RWPE1 (cell line): ENCODE data around the gene ZNF180.

Source experiments
- CTCF ChIA-PET: fragments of 350-600 bp; sonication (Branson Sonifier 250); formaldehyde crosslinking; extraction: SDS; loops from one replicate; lab custom pipeline; 2021; lab: Yijun Ruan, JAX
- POLR2A ChIA-PET: fragments of 400-600 bp; formaldehyde crosslinking; extraction: SDS; loops from one replicate; lab custom pipeline; 2020; ENCODE audit warnings: antibody characterized with exemption; ENCODE audit not compliant: low non-redundant PET; lab: Yijun Ruan, JAX
- DNase-seq: peaks from one replicate; pipeline ENCODE4 v3.0.0; 2012; ENCODE audit warnings: low spot score
- H3K27ac ChIP-seq: fragments of 450-650 bp; 2 replicates; pipeline ENCODE4 v1.5.1; 2017
- TF ChIP-seq, protein P1 (sequence below): fragments of 450-650 bp; conservative IDR thresholded peaks from 2 replicates; pipeline ENCODE4 v1.5.1; 2017; ENCODE audit warnings: low read depth, mild to moderate bottlenecking

ZNF180 gene

DNA sequence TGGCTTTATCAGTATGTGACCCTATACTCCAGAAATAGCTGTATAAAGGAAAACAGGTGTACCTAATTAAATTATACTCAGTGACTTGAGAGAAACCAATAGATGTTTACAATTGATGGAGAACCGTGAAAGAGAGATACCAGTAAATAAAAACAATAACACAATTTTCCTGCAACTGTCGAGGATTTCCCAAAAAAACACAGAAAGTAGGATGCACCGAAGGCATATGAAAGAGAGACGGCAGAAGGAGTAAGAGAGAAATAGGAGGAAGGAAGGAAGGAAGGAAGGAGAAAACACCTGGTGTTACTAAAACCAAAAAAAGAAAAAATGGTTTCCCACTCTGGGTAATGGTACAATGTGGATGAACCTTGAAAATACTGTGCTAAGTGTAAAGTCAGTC, 45.2 kb downstream of the ZNF180 start:
- ChIA-PET POLR2A (no interaction called here), CTCF (no interaction called here)
- TF ChIP-seq, protein P1, sequence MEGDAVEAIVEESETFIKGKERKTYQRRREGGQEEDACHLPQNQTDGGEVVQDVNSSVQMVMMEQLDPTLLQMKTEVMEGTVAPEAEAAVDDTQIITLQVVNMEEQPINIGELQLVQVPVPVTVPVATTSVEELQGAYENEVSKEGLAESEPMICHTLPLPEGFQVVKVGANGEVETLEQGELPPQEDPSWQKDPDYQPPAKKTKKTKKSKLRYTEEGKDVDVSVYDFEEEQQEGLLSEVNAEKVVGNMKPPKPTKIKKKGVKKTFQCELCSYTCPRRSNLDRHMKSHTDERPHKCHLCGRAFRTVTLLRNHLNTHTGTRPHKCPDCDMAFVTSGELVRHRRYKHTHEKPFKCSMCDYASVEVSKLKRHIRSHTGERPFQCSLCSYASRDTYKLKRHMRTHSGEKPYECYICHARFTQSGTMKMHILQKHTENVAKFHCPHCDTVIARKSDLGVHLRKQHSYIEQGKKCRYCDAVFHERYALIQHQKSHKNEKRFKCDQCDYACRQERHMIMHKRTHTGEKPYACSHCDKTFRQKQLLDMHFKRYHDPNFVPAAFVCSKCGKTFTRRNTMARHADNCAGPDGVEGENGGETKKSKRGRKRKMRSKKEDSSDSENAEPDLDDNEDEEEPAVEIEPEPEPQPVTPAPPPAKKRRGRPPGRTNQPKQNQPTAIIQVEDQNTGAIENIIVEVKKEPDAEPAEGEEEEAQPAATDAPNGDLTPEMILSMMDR, result no peak
- no peak for DNase-seq
- no peak overlapping the region for H3K27ac ChIP-seq

DNA sequence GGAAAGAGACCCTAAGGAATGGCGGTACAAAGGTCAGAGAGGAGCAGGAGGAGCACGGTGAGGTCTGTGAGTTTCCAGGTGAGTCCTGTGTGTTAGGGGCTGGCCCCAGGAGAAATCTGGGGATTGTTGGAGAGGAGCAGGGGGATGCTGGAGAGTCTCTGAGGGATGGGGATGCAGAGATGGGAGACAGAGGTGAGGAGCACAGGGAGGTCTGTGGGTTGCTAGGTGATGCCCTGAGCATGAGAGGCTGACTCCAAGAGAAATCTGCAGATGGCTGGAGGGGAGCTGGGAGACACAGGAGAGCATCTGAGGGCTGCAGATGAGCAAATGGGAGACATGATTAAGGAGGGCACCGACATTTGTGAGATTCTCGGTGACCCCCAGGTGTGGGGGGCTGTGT, 48.0 kb downstream of the ZNF180 start:
- TF ChIP-seq, protein P1, result no peak
- no peak for DNase-seq
- no peak overlapping the region for H3K27ac ChIP-seq
- POLR2A ChIA-PET, result interaction anchor here (0.6 kb wide), 1 partner anchor 527 kb away, joined by 3 read pairs; no protein-coding TSS in a partner anchor
- CTCF ChIA-PET, result no interaction called here

DNA sequence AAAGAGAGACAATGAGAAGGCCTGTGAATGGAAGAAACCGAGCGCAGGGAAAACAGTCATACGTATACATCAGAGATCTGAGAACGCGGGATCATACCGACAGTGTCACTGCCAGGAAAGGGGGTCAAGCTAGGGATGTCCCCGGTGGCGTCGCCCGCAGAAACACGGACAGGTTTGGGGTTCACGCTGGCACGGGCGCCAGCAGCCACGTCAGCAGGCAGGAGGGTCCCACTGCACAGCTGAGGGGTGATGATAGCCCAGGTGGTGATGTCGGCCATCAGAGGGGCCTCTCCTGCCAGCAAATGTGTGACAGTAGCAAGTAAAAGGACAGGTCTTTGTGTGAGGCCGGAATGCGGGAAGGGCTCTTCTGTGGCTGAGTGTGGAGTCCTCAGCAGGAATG, 48.6 kb downstream of the ZNF180 start:
- POLR2A ChIA-PET, result no interaction called here
- no peak for DNase-seq
- CTCF ChIA-PET, result no interaction called here
- H3K27ac ChIP-seq, result no peak overlapping the region
- TF ChIP-seq, protein P1, result no peak

DNA sequence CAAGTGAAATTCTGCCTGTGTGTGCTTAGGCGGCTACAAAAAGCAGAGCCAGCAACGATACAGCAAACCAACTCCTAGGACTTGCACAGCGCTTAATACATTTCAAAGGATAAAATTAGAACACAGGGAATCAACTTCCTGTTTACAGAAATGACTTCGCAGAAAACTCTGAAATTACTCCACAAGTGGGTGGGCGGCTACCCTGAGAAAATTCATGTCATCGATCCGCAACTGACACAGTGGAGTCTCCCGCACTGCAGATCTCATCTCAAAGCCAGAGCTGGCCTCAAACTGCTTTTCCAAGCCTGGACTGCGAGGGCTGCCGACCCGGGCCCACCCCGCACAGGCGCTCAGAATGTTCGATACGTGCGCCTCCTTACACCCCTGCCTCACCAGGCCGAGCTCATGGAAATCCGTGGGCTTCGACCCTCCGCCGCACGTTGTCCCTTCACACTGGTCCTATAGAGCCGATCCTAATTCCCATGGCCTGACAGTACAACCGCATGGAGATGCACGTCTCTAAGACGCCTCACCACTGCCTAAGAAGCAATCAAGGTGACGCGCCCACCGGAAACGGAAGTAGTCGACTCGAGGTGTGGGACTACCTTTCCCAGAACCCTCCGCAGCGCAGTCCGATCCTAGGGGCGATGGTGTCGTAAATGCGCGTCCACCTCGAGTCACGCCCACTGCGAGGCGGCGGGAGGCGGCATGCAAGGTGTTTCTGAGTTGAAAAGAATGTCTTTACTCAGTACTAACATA, 52.2 kb downstream of the ZNF180 start, which contains the start of gene ZNF229:
TSS of gene ZNF229 (minus strand) at position 557 of the 759 bp plus-strand sequence. CDS start 5,625 bp downstream, outside the sequence.
- CTCF ChIA-PET, result no interaction called here
- POLR2A ChIA-PET, result no interaction called here

GRCh38 chr19:44438441-44438840, 61.9 kb downstream of the ZNF180 start:
- TF ChIP-seq, protein P1, result no peak
- ChIA-PET POLR2A (no interaction called here), CTCF (no interaction called here)
- no peak overlapping the region for H3K27ac ChIP-seq
- DNase-seq, result no peak

More for the DNA sequence above, 52.2 kb downstream of the ZNF180 start, which contains the start of gene ZNF229:
- peak; percentile 87 for DNase-seq
- TF ChIP-seq, protein P1, result no peak
- peak within 1 kb of the TSS; percentile 48 for H3K27ac ChIP-seq

DNA sequence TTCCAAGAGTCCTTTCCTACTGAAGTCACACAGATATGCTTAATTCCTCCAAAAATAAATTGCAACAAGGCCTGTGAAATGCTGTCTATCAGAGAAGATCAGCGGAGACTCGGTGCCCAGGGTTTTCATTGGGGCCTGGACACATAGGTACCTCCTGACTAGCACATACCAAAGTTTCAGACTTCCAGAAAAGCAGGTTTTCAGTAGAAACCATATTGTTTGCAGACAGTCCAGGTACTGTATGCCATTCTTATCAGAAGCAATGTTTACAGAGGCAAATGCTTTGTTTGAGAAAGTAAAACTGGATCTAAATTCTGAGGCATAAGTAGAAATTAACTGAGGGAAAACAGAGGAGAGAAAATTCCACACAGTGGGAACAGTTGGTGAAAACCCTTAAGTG, 64.9 kb downstream of the ZNF180 start:
- ChIA-PET POLR2A (no interaction called here), CTCF (no interaction called here)
- DNase-seq, result no peak
- TF ChIP-seq, protein P1, result no peak
- no peak overlapping the region for H3K27ac ChIP-seq
